K562 (cell line): ENCODE data around the gene PPP1R15A. TPM values are rescaled to one million over a fixed set of nuclear protein-coding genes. Genes with fewer than 3 reads are reported as not detected.

Source experiments
- CXXC5 ChIP-seq: fragments of 250-450 bp; sonication (Bioruptor Pico); IDR thresholded peaks from 2 replicates; pipeline ENCODE4 v1.8.0; 2022; ENCODE audit warnings: inconsistent platforms, mild to moderate bottlenecking, moderate library complexity
- ETV5 ChIP-seq: sonication (generic); formaldehyde crosslinking; IDR thresholded peaks from 2 replicates; pipeline ENCODE4 v1.4.0; 2020; ENCODE audit warnings: low read depth, mild to moderate bottlenecking, missing genetic modification reagents
- GTF2E2 ChIP-seq: fragments of 200-800 bp; sonication (Bioruptor generic); IDR thresholded peaks from 2 replicates; pipeline ENCODE4 v1.6.1; 2016; ENCODE audit warnings: missing genetic modification characterization, missing compliant biosample characterization
- JUND ChIP-seq, 2 experiments: IDR thresholded peaks; 2 replicates in 1 of 2; 3 replicates in 1 of 2; pipeline ENCODE4 v1.6.1; 2011; ENCODE audit warnings: borderline replicate concordance in 2 of 2, low read depth in 2 of 2, low read length in 2 of 2, improper control_type of control experiment in 1 of 2, missing biosample characterization in 1 of 2, missing genetic modification characterization in 1 of 2, missing genetic modification reagents in 1 of 2
- KDM4B ChIP-seq, 2 experiments: fragments of 450-650 bp in 1 of 2; sonication (generic) in 1 of 2; IDR thresholded peaks; 2 replicates each; pipeline ENCODE4 v1.6.1; 2016 to 2017; ENCODE audit warnings: borderline replicate concordance in 2 of 2, antibody characterized with exemption in 1 of 2, low read depth in 1 of 2, mild to moderate bottlenecking in 1 of 2
- KDM5B ChIP-seq: fragments of 200-600 bp; sonication (generic); IDR thresholded peaks from 2 replicates; pipeline ENCODE4 v1.6.1; 2012; ENCODE audit warnings: low read depth, mild to moderate bottlenecking, moderate library complexity, low read length, control low read depth, inconsistent platforms; ENCODE audit not compliant: insufficient replicate concordance
- POLR2G ChIP-seq: fragments of 200-400 bp; formaldehyde crosslinking; IDR thresholded peaks from 2 replicates; pipeline ENCODE4 v1.6.1; 2017; ENCODE audit warnings: low read depth, mild to moderate bottlenecking, antibody characterized with exemption, low read length, moderate library complexity
- RUNX1 ChIP-seq: sonication (generic); IDR thresholded peaks from 2 replicates; pipeline ENCODE4 v1.6.1; 2016; ENCODE audit warnings: antibody characterized with exemption, low read depth
- SMAD4 ChIP-seq: fragments of 250-450 bp; sonication (Bioruptor Pico); conservative IDR thresholded peaks from 2 replicates; pipeline ENCODE4 v1.8.0; 2021; ENCODE audit warnings: inconsistent platforms, mild to moderate bottlenecking, moderate library complexity
- SREBF2 ChIP-seq: sonication (generic); formaldehyde crosslinking; IDR thresholded peaks from 2 replicates; pipeline ENCODE4 v1.4.0; 2020; ENCODE audit warnings: mild to moderate bottlenecking, missing genetic modification reagents
- THAP12 ChIP-seq: fragments of 250-450 bp; sonication (Bioruptor Pico); IDR thresholded peaks from 2 replicates; pipeline ENCODE4 v1.9.0; 2021; ENCODE audit warnings: mild to moderate bottlenecking, inconsistent platforms
- ZBTB26 ChIP-seq: fragments of 450-650 bp; formaldehyde crosslinking; IDR thresholded peaks from 2 replicates; pipeline ENCODE4 v1.4.0; 2022; ENCODE audit warnings: missing genetic modification characterization
- ZBTB7A ChIP-seq: IDR thresholded peaks from 2 replicates; pipeline ENCODE4 v1.6.1; 2011; ENCODE audit warnings: low read depth, mild to moderate bottlenecking, low read length, moderate library complexity, borderline replicate concordance; ENCODE audit not compliant: control insufficient read depth
- ZC3H4 ChIP-seq: sonication (generic); formaldehyde crosslinking; IDR thresholded peaks from 2 replicates; pipeline ENCODE4 v1.9.0; 2021; ENCODE audit warnings: missing genetic modification reagents, borderline replicate concordance
- ZNF121 ChIP-seq: sonication (generic); formaldehyde crosslinking; conservative IDR thresholded peaks from 2 replicates; pipeline ENCODE4 v1.8.0; 2022; ENCODE audit warnings: missing genetic modification reagents
- polyA plus RNA-seq, 8 experiments: library from polyadenylated mRNA; depleted of rRNA in 4 of 8; stranded (reverse) in 5 of 8; unstranded in 3 of 8; fragments of >200 nt; fragmentation: Nextera tagmentation in 2 of 8; fragmentation: Illumina TruSeq in 1 of 8; extraction: Ambion mirVana in 2 of 8; extraction: Trizol in 1 of 8; gene quantifications; 2 replicates each; pipeline versions ENCODE4 v1.2.1 to v1.2.3, GENCODE V29; 2011 to 2014; ENCODE audit warnings: inconsistent platforms in 1 of 8, missing spikeins in 1 of 8
- total RNA-seq, 7 experiments: library from RNA; depleted of rRNA in 6 of 7; stranded (reverse); fragments of >200 nt in 6 of 7; fragmentation: Illumina TruSeq in 2 of 7; extraction: Trizol in 2 of 7; gene quantifications; 2 replicates each; pipeline versions ENCODE4 v1.2.1 to v1.2.3, GENCODE V29; 2011 to 2021; ENCODE audit warnings: low replicate concordance in 1 of 7
- TF ChIP-seq, protein P1 (sequence below): fragments of 200-800 bp; sonication (Bioruptor generic); IDR thresholded peaks from 2 replicates; pipeline ENCODE4 v1.6.1; 2017; ENCODE audit warnings: missing genetic modification characterization, missing compliant biosample characterization

PPP1R15A gene
- total and polyA plus RNA-seq, 9 of the 15 experiments (the other 6 are each of a cell fraction or from before 2014, with no cell fraction given): 0.42 to 73.7 (median 44.0) TPM

DNA sequence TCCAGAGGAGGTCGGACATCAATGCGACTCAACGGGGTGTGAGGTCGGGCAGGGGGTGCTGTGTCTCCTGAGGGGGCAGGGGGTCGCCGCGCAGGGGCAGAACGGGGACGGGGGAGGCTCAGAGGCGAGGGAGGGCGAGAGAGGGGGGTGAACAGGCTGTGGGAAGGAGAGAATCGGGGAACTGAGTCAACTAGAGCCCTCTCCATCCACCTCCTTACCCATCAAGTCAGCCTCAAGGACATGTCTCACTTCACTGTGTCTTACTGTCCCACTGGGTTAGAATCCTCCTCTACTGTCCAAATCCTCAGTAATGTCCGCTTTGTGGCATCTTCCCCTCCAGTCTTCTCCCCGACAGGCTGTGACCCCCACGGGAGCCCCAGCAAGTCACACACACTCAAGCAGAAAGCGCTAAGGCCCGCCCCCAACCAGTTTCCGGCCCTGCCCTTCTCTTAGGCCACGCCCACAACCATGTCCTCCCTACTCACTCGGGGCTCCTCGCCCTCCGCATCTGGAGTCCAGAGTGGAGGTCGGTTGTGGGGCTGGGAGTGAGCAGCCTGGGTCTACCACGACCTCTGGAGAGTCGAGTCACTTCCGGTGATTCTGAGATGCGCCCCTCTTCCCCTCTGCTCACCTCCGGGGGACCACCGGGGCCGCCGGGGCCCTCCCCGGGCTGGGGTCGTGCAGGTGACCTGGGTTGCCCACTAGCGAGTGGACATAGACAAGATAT lies 13.1 kb upstream of the PPP1R15A start (continued):
- TF ChIP-seq ZBTB7A (peak; percentile 48; the same call in 1 of the 2 replicates), SREBF2 (CRISPR knock-in tag) (no peak), KDM4B (IDR thresholded peaks at IDR 0.05; ENCODE audit: borderline replicate concordance in 2 of 2, low read depth in 1 of 2) (no peak), GTF2E2 (tag) (0 out of 2 replicates have a peak, but pooled peaks have one; percentile 55), SMAD4 (0 out of 2 replicates have a peak, but pooled peaks have one; percentile 18), ZC3H4 (CRISPR knock-in tag) (no peak), CXXC5 (CRISPR knock-in tag) (0 out of 2 replicates have a peak, but pooled peaks have one; percentile 13), ZNF121 (no peak), RUNX1 (no peak), ZBTB26 (CRISPR knock-in tag) (0 out of 2 replicates have a peak, but pooled peaks have one; percentile 53), ETV5 (CRISPR knock-in tag) (peak; percentile 68; the same call in 1 of the 2 replicates), KDM5B (peak; percentile 70), JUND (IDR thresholded peaks at IDR 0.05; ENCODE audit: borderline replicate concordance, low read depth, low read length) (0 out of 2 replicates have a peak, but pooled peaks have one; percentile 13), JUND (tag; IDR thresholded peaks at IDR 0.05; ENCODE audit: borderline replicate concordance, low read depth, low read length) (no peak), POLR2G (peak; percentile 83), THAP12 (0 out of 2 replicates have a peak, but pooled peaks have one; percentile 41)
- TF ChIP-seq, protein P1, sequence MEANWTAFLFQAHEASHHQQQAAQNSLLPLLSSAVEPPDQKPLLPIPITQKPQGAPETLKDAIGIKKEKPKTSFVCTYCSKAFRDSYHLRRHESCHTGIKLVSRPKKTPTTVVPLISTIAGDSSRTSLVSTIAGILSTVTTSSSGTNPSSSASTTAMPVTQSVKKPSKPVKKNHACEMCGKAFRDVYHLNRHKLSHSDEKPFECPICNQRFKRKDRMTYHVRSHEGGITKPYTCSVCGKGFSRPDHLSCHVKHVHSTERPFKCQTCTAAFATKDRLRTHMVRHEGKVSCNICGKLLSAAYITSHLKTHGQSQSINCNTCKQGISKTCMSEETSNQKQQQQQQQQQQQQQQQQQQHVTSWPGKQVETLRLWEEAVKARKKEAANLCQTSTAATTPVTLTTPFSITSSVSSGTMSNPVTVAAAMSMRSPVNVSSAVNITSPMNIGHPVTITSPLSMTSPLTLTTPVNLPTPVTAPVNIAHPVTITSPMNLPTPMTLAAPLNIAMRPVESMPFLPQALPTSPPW (CRISPR knock-in tag): peak; percentile 10; the same call in 1 of the 2 replicates
